RCC 7860 (cell line): ENCODE data around the gene SPOCK3.
"Not testable (repeated sequence)": the region's sequence is repeated elsewhere in the genome, so short reads cannot be mapped to it uniquely, and the experiment has no call there.

Experiments used
- DNase-seq: peaks from one replicate; pipeline ENCODE4 v3.0.0-alpha.2; 2015; ENCODE audit warnings: low spot score
- FAIRE-seq: peaks from 2 replicates; lab custom pipeline; 2012; peaks lifted over from hg19 to GRCh38; lab: Jason Lieb, UNC

Gene SPOCK3

GRCh38 chr4:166972071-166972470 lies 262.2 kb downstream of the SPOCK3 start:
- FAIRE-seq: no peak
- DNase-seq: no peak

DNA sequence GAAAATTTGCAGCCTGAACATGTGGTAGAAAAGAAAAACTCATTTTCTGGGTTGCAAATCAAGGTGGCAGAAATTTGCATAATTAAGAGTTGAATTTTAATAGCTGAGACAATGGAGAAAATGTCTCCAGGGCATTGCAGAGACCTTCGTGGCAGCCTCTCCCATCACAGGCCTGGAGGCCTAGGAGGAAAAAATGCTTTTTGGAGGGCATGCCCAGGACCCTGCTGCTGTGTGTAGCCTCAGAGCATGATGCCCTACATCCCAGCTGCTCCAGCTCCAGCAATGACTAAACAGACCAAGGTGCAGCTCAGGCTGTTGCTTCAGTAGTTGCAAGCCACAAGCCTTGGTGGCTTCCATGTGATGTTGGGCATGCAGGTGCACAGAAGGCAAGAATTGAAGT lies 266.1 kb downstream of the SPOCK3 start:
- not testable (repeated sequence) for FAIRE-seq

DNA sequence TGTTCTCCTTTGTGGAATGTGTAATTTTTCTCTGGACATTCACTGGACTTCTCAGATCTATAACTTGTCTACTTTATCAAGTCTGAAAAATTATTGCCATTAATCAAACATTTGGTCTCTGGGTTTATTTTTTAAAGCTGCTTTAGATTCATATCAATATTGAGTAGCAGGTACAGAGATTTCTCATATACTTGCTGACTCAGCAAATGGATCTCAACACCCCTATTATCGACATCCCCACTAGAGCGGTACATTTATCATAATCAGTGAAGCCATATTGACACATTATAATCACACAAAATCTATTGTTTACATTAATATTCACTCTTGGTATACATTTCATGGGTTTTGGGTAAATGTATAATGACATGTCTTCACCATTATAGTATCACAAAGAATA lies 268.7 kb downstream of the SPOCK3 start:
- FAIRE-seq (no peak), DNase-seq (no peak)

More for the DNA sequence above, 266.1 kb downstream of the SPOCK3 start:
- not testable (repeated sequence) for DNase-seq

DNA sequence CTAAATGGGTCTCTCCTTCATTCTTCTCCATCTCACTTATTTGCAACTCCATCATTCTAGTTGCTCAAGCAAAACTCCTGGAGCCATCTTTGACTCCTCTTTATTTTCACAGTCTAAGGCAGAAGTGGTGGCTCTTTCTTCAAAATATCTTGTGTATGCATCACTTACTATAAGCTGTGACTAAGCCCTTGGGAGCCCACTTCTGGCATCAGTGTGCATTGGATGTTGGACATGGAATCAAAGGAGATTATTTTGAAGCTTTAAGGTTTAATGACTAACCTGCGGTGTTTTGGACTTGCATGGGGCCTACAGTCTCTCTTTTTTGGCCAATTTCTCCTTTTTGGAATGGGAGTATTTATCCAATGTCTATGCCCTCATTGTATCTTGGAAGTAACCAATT lies 276.8 kb downstream of the SPOCK3 start:
- DNase-seq (no peak), FAIRE-seq (no peak)

- FAIRE-seq (no peak), DNase-seq (no peak)
Observed at GRCh38 chr4:166956484-166956883, 277.8 kb downstream of the SPOCK3 start.

DNA sequence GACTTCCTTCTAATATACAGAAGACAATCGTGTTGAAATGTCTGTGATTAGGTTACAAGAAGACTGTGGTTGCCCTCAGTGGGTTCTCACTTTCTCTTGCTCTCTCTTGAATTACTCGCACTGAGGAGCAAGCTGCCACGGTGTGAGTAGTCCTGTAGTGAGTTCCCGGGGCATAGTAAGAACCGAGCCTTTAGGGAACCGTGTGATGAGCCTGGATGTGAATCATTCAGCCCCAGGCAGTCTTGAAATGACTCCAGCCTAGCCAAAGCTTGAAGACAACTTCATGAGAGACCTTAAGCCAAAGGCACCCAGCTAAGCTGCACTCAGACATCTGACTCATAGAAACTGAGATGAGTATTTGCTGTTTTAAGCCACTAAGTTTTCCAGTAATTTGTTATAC lies 292.7 kb downstream of the SPOCK3 start:
- FAIRE-seq: no peak
- no peak for DNase-seq

DNA sequence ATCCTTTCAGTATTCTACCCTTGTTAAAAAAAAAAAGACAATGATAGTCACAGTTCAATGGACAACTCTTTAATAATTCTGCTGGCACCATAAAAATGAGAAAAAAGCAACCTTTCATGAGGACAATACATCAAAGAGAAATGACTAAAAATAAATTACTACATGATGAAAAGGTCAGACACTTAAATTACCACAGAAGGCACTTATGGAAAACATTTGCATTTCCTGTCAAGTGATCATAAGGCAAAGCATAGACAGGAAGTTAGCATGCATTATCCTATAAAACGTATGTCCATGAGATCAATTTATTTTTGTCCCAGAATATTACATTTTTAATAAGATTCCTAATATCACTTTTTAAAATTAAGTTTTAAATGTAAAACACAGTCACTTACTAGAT lies 303.8 kb downstream of the SPOCK3 start:
- FAIRE-seq: no peak

GRCh38 chr4:166924424-166924823 lies 309.9 kb downstream of the SPOCK3 start:
- DNase-seq (no peak), FAIRE-seq (no peak)

More for the DNA sequence above, 303.8 kb downstream of the SPOCK3 start:
- no peak for DNase-seq

GRCh38 chr4:166913926-166914325 lies 320.4 kb downstream of the SPOCK3 start:
- FAIRE-seq: no peak
- DNase-seq: no peak

DNA sequence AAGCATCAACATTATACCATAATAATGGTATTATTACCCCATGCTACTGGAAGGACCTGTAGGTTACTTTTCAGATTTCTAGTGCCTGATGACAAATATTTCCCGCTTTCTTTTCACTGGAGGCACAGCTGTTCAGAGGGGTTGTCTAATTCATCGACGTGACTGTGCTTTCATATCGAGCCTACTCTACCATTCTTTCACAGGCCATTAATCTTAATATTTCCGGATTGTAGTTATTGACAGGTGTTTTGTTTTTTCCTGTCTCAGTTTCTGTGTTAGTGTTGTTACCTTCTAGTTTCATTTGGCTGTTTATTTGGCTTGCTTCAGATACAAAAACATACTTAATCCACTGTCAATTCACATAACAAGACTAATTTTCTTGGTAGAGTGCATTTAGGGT lies 330.9 kb downstream of the SPOCK3 start:
- no peak for DNase-seq

GRCh38 chr4:166902941-166903340 lies 331.4 kb downstream of the SPOCK3 start:
- FAIRE-seq (peak; percentile 34), DNase-seq (no peak)

More for the DNA sequence above, 330.9 kb downstream of the SPOCK3 start:
- FAIRE-seq: no peak

DNA sequence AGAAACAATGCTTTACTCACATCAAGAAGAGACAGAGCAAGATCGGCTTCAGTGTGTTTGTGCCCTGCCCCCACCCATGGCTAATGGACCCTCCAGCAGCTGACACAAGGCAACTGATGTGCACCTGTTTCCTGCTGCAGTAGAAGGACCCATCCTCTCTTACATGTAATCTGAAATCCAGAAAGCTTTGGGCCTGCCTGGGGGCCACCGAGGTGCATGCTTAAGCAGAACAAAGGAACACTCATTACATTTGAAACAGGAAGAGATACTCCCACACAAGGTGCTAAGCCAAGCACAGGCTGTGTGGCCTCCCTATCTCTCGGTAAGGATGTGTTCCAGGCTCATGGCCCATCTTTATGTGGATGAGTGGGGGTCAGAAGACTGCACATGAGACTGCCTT lies 338.0 kb downstream of the SPOCK3 start:
- DNase-seq: no peak
- FAIRE-seq: no peak

DNA sequence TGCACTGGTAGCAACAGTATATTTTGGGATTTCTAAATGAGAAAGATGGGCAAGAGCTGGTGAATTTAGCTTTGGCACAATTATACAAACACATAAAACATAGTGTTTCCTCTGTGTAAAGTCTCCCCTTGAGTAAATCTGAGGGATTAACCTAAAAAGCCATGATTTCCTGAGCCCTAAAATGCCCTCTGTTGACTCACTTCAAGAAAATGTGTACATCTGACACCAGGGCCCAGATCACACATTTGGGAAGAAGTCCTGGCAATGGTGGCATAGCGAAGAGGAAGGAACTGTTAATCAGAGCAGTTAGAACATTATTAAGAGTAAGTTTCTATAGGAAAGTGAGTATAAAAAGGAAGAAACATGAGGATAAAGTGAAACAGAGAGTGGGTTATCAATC lies 338.5 kb downstream of the SPOCK3 start:
- FAIRE-seq: no peak
- no peak for DNase-seq

GRCh38 chr4:166887457-166887856 lies 346.8 kb downstream of the SPOCK3 start:
- FAIRE-seq (no peak), DNase-seq (no peak)

GRCh38 chr4:166886718-166887117 lies 347.6 kb downstream of the SPOCK3 start:
- DNase-seq: no peak
- no peak for FAIRE-seq

DNA sequence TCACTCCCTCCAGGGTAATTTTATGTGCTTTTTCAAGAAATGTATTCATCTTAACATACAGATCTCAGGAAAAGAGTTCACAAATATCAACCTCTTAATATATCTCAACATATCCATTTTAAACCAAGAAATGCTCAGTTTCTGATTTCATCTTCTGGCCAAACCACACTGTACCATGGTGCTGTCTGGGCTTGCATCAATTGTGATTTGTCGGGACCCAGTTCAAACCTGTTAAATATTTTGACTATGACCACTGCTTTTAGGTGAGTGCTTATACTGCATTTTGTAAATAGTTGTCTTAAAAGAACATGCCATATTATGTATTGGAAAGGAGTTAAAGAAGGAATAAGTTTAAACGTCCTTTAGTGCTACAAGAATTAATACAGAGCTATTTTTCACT lies 352.1 kb downstream of the SPOCK3 start:
- FAIRE-seq: no peak
- no peak for DNase-seq

DNA sequence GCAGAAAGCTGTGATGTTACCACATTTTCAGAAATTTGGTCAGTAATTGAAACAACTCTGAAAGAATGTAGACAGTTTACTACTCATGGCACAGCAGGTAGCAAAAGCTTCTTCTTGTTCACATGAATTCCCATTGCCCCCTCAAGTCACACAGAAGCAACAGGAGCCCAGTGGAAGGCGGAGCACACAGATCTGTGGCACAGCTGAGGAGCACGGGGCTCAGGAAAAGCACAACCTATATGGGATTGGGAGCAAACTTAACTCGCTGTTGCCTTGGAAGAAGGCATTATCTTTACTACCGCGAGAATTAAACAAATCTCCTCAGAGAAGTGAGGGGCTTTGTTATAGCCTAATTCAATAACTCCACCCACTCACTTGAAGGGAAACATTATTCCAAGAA lies 358.5 kb downstream of the SPOCK3 start:
- no peak for FAIRE-seq
- no peak for DNase-seq

GRCh38 chr4:166862032-166862431 lies 372.3 kb downstream of the SPOCK3 start:
- FAIRE-seq (no peak), DNase-seq (no peak)

DNA sequence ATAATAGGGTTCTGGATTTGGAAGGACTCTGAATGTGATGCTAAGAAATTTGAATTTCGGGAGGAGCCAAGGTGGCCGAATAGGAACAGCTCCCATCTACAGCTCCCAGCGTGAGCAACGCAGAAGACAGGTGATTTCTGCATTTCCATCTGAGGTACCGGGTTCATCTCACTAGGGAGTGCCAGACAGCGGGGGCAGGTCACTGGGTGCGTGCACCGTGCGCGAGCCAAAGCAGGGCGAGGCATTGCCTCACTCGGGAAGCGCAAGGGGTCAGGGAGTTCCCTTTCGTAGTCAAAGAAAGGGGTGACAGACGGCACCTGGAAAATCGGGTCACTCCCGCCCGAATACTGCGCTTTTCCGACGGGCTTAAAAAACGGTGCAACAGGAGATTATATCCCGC lies 383.9 kb downstream of the SPOCK3 start:
- DNase-seq, FAIRE-seq: not testable (repeated sequence)

GRCh38 chr4:166846939-166847338 lies 387.4 kb downstream of the SPOCK3 start:
- DNase-seq (no peak), FAIRE-seq (no peak)

DNA sequence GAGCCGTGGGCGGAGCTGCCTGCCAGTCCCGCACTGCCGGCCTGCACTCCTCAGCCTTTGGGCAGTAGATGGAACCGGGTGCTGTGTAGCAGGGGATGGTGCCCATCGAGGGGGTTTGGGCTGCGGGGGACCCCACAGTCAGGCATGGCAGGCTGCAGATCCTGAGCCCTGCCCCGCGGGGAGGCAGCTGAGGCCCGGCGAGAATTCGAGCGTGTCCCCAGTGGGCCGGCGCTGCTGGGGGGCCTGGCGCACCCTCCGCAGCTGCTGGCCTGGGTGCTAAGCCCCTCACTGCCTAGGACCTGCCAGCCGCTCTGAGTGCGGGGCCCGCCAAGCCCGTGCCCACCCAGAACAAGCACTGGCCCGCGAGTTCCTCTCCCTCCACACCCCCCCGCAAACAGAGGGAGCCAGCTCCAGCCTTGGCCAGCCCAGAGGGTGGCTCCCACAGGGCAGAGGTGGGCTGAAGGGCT lies 391.5 kb downstream of the SPOCK3 start:
- no peak for FAIRE-seq

GRCh38 chr4:166839615-166840251 lies 394.6 kb downstream of the SPOCK3 start:
- DNase-seq: no peak

More for the DNA sequence above, 391.5 kb downstream of the SPOCK3 start:
- no peak for DNase-seq

More at GRCh38 chr4:166839615-166840251, 394.6 kb downstream of the SPOCK3 start:
- no peak for FAIRE-seq
